Endothelial cell of umbilical vein (primary cell): ENCODE results near the gene NTN1. TPM values are rescaled to one million over a fixed set of nuclear protein-coding genes. Genes with fewer than 3 reads are reported as not detected.

Source experiments
- BruUV-seq: library from RNA; stranded (reverse); fragments of 400-500 nt; replicated peaks from 2 replicates; lab custom pipeline; 2021; lab: Mats Ljungman, UMichigan
- CTCF ChIA-PET: fragments of 300-600, 350-600 bp; sonication (Branson Sonifier 250); formaldehyde crosslinking; loops from one replicate; lab custom pipeline; 2021; ENCODE audit warnings: antibody characterized with exemption, inconsistent platforms; lab: Charles Lee
- POLR2A ChIA-PET: fragments of 300-600, 350-600 bp; sonication (Branson Sonifier 250); formaldehyde crosslinking; loops from one replicate; lab custom pipeline; 2021; ENCODE audit warnings: antibody characterized with exemption, inconsistent platforms; lab: Charles Lee
- DNase-seq: peaks from one replicate; pipeline ENCODE4 v3.0.0-alpha.2; 2011; ENCODE audit warnings: low read depth, low spot score
- FAIRE-seq: peaks from 2 replicates; lab custom pipeline; 2011; peaks lifted over from hg19 to GRCh38; lab: Jason Lieb, UNC
- H2AFZ ChIP-seq: 2 replicates; pipeline ENCODE4 v1.6.0; 2012; ENCODE audit warnings: low read depth, low read length, control low read depth, inconsistent platforms
- H3K27ac ChIP-seq: 2 replicates; pipeline ENCODE4 v1.5.1; 2011; ENCODE audit warnings: low read depth, mild to moderate bottlenecking, control low read depth, low read length, moderate library complexity; ENCODE audit not compliant: insufficient read depth
- H3K27me3 ChIP-seq, 2 experiments: 2 replicates each; pipeline versions ENCODE4 v1.6.0 to v1.6.1; 2011; ENCODE audit warnings: low read length in 2 of 2, mixed read lengths in 1 of 2; ENCODE audit not compliant: control insufficient read depth in 2 of 2, insufficient read depth in 2 of 2
- H3K36me3 ChIP-seq, 2 experiments: 2 replicates in 1 of 2; 3 replicates in 1 of 2; pipeline ENCODE4 v1.5.1; 2011; ENCODE audit warnings: low read length in 2 of 2, mild to moderate bottlenecking in 1 of 2, moderate library complexity in 1 of 2; ENCODE audit not compliant: control insufficient read depth in 2 of 2, insufficient read depth in 2 of 2; ENCODE audit errors: extremely low read depth in 1 of 2
- H3K4me1 ChIP-seq: 3 replicates; pipeline ENCODE4 v1.5.1; 2011; ENCODE audit warnings: mild to moderate bottlenecking, low read length; ENCODE audit not compliant: control insufficient read depth, insufficient read depth; ENCODE audit errors: extremely low read depth
- H3K4me2 ChIP-seq: 2 replicates; pipeline ENCODE4 v1.6.1; 2011; ENCODE audit warnings: low read length, control low read depth, mixed read lengths; ENCODE audit not compliant: insufficient read depth
- H3K4me3 ChIP-seq, 3 experiments: fragments of 200-600 bp in 1 of 3; sonication (generic), shearing (Covaris generic) in 1 of 3; replicated peaks in 1 of 3; 2 replicates each; pipeline ENCODE4 v1.5.1; 2011 to 2016; ENCODE audit warnings: control low read depth in 3 of 3, low read length in 3 of 3, mild to moderate bottlenecking in 2 of 3, inconsistent platforms in 1 of 3, low read depth in 1 of 3, moderate library complexity in 1 of 3; ENCODE audit not compliant: insufficient read depth in 1 of 3
- H3K79me2 ChIP-seq: 2 replicates; pipeline ENCODE4 v1.6.0; 2012; ENCODE audit warnings: low read length, inconsistent platforms; ENCODE audit not compliant: control insufficient read depth, insufficient read depth
- H3K9ac ChIP-seq: replicated peaks from 2 replicates; pipeline ENCODE3; 2011; ENCODE audit warnings: low read length, control low read depth; ENCODE audit not compliant: insufficient read depth; ENCODE audit errors: extremely low read depth
- H3K9me1 ChIP-seq: replicated peaks from 3 replicates; pipeline ENCODE4 v1.6.0; 2011; ENCODE audit warnings: mild to moderate bottlenecking, low read length; ENCODE audit not compliant: control insufficient read depth, insufficient read depth; ENCODE audit errors: extremely low read depth
- H3K9me3 ChIP-seq: replicated peaks from 2 replicates; pipeline ENCODE4 v1.5.1; 2012; ENCODE audit warnings: low read length, inconsistent platforms; ENCODE audit not compliant: control insufficient read depth, insufficient read depth
- H4K20me1 ChIP-seq: replicated peaks from 2 replicates; pipeline ENCODE3; 2011; ENCODE audit warnings: mild to moderate bottlenecking, low read length; ENCODE audit not compliant: control insufficient read depth, insufficient read depth; ENCODE audit errors: extremely low read depth
- CTCF ChIP-seq, 2 donors: IDR thresholded peaks; 1 replicate in 1 of 2; 2 replicates in 1 of 2; pipeline ENCODE4 v1.5.1; 2011; ENCODE audit warnings: low read length in 2 of 2, mild to moderate bottlenecking in 2 of 2, moderate library complexity in 2 of 2, control low read depth in 1 of 2, inconsistent platforms in 1 of 2, low read depth in 1 of 2; ENCODE audit not compliant: insufficient read depth in 1 of 2; ENCODE audit errors: extremely low read depth in 1 of 2
- EZH2 ChIP-seq: IDR thresholded peaks from 2 replicates; pipeline ENCODE4 v1.6.1; 2012; ENCODE audit warnings: borderline replicate concordance, low read depth, mild to moderate bottlenecking, moderate library complexity, low read length, inconsistent platforms; ENCODE audit not compliant: severe bottlenecking
- FOS ChIP-seq: IDR thresholded peaks from 2 replicates; pipeline ENCODE4 v1.6.1; 2011; ENCODE audit warnings: mild to moderate bottlenecking, low read length, moderate library complexity, borderline replicate concordance; ENCODE audit not compliant: insufficient read depth
- GATA2 ChIP-seq: IDR thresholded peaks from 2 replicates; pipeline ENCODE4 v1.7.0; 2011; ENCODE audit warnings: low read depth, mild to moderate bottlenecking, moderate library complexity, mixed read lengths, low read length; ENCODE audit not compliant: insufficient read length, insufficient read depth
- JUN ChIP-seq: IDR thresholded peaks from 2 replicates; pipeline ENCODE4 v1.6.1; 2011; ENCODE audit warnings: borderline replicate concordance, low read depth; ENCODE audit not compliant: insufficient read length, insufficient read depth
- MYC ChIP-seq: IDR thresholded peaks from one replicate; pipeline ENCODE4 v1.6.1; 2011; ENCODE audit warnings: mild to moderate bottlenecking, low read depth, low read length
- POLR2A ChIP-seq: IDR thresholded peaks from 2 replicates; pipeline ENCODE4 v1.6.1; 2012; ENCODE audit warnings: low read depth, mild to moderate bottlenecking, control low read depth, low read length
- POLR2AphosphoS5 ChIP-seq: IDR thresholded peaks from 2 replicates; pipeline ENCODE4 v1.6.1; 2012; ENCODE audit warnings: low read depth, mild to moderate bottlenecking, control low read depth, low read length, moderate library complexity; ENCODE audit not compliant: insufficient read depth
- dilution Hi-C: fragments of 300-500 bp; cut with MboI; formaldehyde crosslinking; loops from one replicate; pipeline ENCODE4 v1.15.0; 2019; ENCODE audit warnings: low sequenced_read_pairs; ENCODE audit not compliant: extremely low pct_ligation_motif_present
- intact Hi-C: fragments of 100-400 bp; cut with micrococcal nuclease; formaldehyde crosslinking; loops from one replicate; pipeline ENCODE4 v1.10.0; 2022
- polyA plus RNA-seq, 4 experiments: library from polyadenylated mRNA; depleted of rRNA in 3 of 4; stranded (reverse) in 3 of 4; unstranded in 1 of 4; fragments of >200 nt; gene quantifications; 2 replicates each; pipeline versions ENCODE4 v1.2.1 to v1.2.3, GENCODE V29; 2011 to 2012; ENCODE audit warnings: missing spikeins in 1 of 4
- total RNA-seq: library from RNA; stranded (reverse); gene quantifications from 2 replicates; pipeline ENCODE4 v1.2.3, GENCODE V29; 2021
- TF ChIP-seq, protein P1 (sequence below): IDR thresholded peaks from 2 replicates; pipeline ENCODE4 v1.6.1; 2011; ENCODE audit not compliant: insufficient read depth, insufficient read length

Gene NTN1
- total and polyA plus RNA-seq, 2 donors (not counting 3 experiments of a cell fraction or from before 2014, with no cell fraction given): 0.10 to 0.18 TPM

- no peak overlapping the region for H2AFZ ChIP-seq
- H3K36me3 ChIP-seq: no peaks in the 10 kb centered on the region
- H3K4me2 ChIP-seq: no peak overlapping the region
- no peaks in the 10 kb centered on the region for H3K79me2 ChIP-seq
- no peak overlapping the region for H3K27ac ChIP-seq
- no peak overlapping the region for H3K4me3 ChIP-seq
- BruUV-seq: no TSS peak
- intact Hi-C loops: loop anchor here (10.0 kb wide), 1 partner anchor 56 kb away; no protein-coding TSS in a partner anchor
- TF ChIP-seq FOS: no peak
- no peak for TF ChIP-seq POLR2AphosphoS5
- TF ChIP-seq POLR2A: no peak
- TF ChIP-seq JUN: no peak
- no peak for TF ChIP-seq GATA2
- H3K4me1 ChIP-seq: no peaks in the 10 kb centered on the region
- FAIRE-seq: no peak
- no peaks in the 10 kb centered on the region for H3K27me3 ChIP-seq
- CTCF ChIA-PET: no interaction called here
- no peaks in the 10 kb centered on the region for H3K9me3 ChIP-seq
- H3K9ac ChIP-seq: no peak overlapping the region
- H3K9me1 ChIP-seq: no peaks in the 10 kb centered on the region
- no peak for DNase-seq
- dilution Hi-C loops: no loop called here
- no peaks in the 10 kb centered on the region for H4K20me1 ChIP-seq
- POLR2A ChIA-PET: no interaction called here
Observed at GRCh38 chr17:9148905-9149525, 127.7 kb downstream of the NTN1 start.

DNA sequence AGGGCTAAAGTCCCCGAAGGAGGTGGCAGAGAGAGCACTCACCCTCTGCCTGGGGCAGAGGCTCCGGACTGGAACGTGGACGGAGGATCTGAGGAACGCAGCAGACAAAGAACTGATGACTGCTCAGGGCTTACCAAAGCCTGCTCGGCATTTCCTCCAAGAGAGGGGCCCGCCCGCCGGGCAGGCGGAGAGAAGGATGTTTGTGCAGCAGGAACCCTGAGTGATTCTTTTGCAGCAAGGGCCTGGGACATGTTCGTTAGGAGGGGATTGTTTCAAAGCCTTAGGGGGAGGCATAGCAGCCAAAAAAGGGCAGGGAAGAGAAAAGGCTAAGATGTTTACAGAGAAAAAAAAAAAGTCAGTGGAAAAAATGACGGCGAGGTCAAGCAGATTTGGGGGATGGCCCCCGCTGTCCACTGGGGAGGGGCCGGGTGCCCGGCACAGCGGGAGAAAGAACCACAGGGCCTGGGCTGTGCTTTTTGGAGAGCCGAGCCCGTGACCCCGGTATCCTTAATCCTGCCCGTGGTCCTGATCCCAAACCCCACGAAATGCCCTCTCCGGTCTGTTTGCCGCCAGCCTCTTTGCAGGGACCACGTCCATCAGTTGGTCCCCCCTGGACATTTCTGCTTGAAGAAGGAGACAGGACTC, 129.3 kb downstream of the NTN1 start:
- FAIRE-seq: no peak
- Histone ChIP-seq H3K27me3 (no peaks in the 10 kb centered on the region), H3K9ac (no peak overlapping the region), H3K36me3 (no peaks in the 10 kb centered on the region), H4K20me1 (no peaks in the 10 kb centered on the region), H2AFZ (no peak overlapping the region), H3K4me1 (no peaks in the 10 kb centered on the region), H3K27ac (no peak overlapping the region), H3K4me3 (no peak overlapping the region), H3K4me2 (no peak overlapping the region), H3K79me2 (no peaks in the 10 kb centered on the region), H3K9me3 (no peaks in the 10 kb centered on the region), H3K9me1 (no peaks in the 10 kb centered on the region)
- POLR2A ChIA-PET: no interaction called here
- CTCF ChIA-PET: no interaction called here
- no peak for DNase-seq
- dilution Hi-C loops (no loop called here), intact Hi-C loops (no loop called here)
- BruUV-seq: no TSS peak
- no peak for TF ChIP-seq EZH2
- no peak for TF ChIP-seq FOS
- no peak for TF ChIP-seq MYC
- no peak for TF ChIP-seq GATA2
- no peak for TF ChIP-seq POLR2AphosphoS5
- TF ChIP-seq, protein P1, sequence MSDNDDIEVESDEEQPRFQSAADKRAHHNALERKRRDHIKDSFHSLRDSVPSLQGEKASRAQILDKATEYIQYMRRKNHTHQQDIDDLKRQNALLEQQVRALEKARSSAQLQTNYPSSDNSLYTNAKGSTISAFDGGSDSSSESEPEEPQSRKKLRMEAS: no peak
- TF ChIP-seq POLR2A: no peak
- TF ChIP-seq JUN: no peak
- TF ChIP-seq CTCF (IDR thresholded peaks at IDR 0.05; ENCODE audit: extremely low read depth in 1 of 2, insufficient read depth in 1 of 2, low read depth in 1 of 2, low read length in 2 of 2): no peak
